T-cell (primary cell): ENCODE results near the gene RASAL3. TPM values are rescaled to one million over a fixed set of nuclear protein-coding genes. Genes with fewer than 3 reads are reported as not detected.

Experiments used
- ATAC-seq, 4 experiments: fragments of 200-7000 bp in 3 of 4; fragments of 150-1000 bp in 1 of 4; cut with Tn5 transposase; replicated peaks in 1 of 4; 1 replicate in 3 of 4; 2 replicates in 1 of 4; pipeline ENCODE4 v1.10.0; 2021; ENCODE audit warnings: moderate library complexity in 3 of 4, mild to moderate bottlenecking in 2 of 4, moderate number of reproducible peaks in 1 of 4
- CTCF ChIA-PET, 2 donors: fragments of 300-600 bp; sonication (Branson Sonifier 250); formaldehyde crosslinking; loops; one replicate each; lab custom pipeline; 2022; ENCODE audit warnings: antibody characterized with exemption in 2 of 2; lab: Charles Lee
- POLR2A ChIA-PET, 2 donors: fragments of 300-600 bp; sonication (Branson Sonifier 250); formaldehyde crosslinking; loops; one replicate each; lab custom pipeline; 2022; ENCODE audit warnings: antibody characterized with exemption in 2 of 2; lab: Charles Lee
- DNase-seq, 35 experiments: peaks; one replicate each; pipeline versions ENCODE4 v3.0.0 to v3.0.0-alpha.2; 2013 to 2023
- H3K27ac ChIP-seq: one replicate; pipeline ENCODE4 v1.5.1; 2013; ENCODE audit warnings: low read length
- H3K27me3 ChIP-seq, 2 experiments: replicated peaks in 1 of 2; 1 replicate in 1 of 2; 2 replicates in 1 of 2; pipeline versions ENCODE4 v1.6.1 to v1.7.0; 2013; ENCODE audit warnings: low read length in 1 of 2, mixed read lengths in 1 of 2; ENCODE audit not compliant: control insufficient read depth in 2 of 2, insufficient read depth in 2 of 2; ENCODE audit errors: extremely low read depth in 1 of 2
- H3K36me3 ChIP-seq, 2 donors: 1 replicate in 1 of 2; 2 replicates in 1 of 2; pipeline versions ENCODE4 v1.6.1 to v1.7.0; 2013; ENCODE audit warnings: low read length in 1 of 2; ENCODE audit not compliant: control insufficient read depth in 2 of 2, insufficient read depth in 1 of 2; ENCODE audit errors: extremely low read depth in 1 of 2
- H3K4me1 ChIP-seq, 2 experiments: 1 replicate in 1 of 2; 2 replicates in 1 of 2; pipeline versions ENCODE4 v1.6.1 to v1.7.0; 2013; ENCODE audit warnings: low read length in 2 of 2, mixed read lengths in 1 of 2; ENCODE audit not compliant: insufficient read depth in 2 of 2, control insufficient read depth in 1 of 2; ENCODE audit errors: extremely low read depth in 1 of 2
- H3K4me3 ChIP-seq, 2 donors: 1 replicate in 1 of 2; 2 replicates in 1 of 2; pipeline versions ENCODE4 v1.5.1 to v1.7.0; 2013; ENCODE audit warnings: mild to moderate bottlenecking in 2 of 2, low read length in 1 of 2, moderate library complexity in 1 of 2; ENCODE audit not compliant: control insufficient read depth in 1 of 2; ENCODE audit errors: extremely low read depth in 1 of 2
- H3K9me3 ChIP-seq: 2 replicates; pipeline ENCODE4 v1.7.0; 2013
- H3K27ac Mint-ChIP-seq, 2 donors: one replicate each; pipeline ENCODE4 v1.8.0; 2020 to 2021; ENCODE audit warnings: mild to moderate bottlenecking in 2 of 2, mixed read lengths in 2 of 2
- H3K27me3 Mint-ChIP-seq, 2 donors: one replicate each; pipeline ENCODE4 v1.8.0; 2021 to 2022; ENCODE audit warnings: mixed read lengths in 2 of 2
- H3K36me3 Mint-ChIP-seq: one replicate; pipeline ENCODE4 v1.8.0; 2021; ENCODE audit warnings: mixed read lengths
- H3K4me1 Mint-ChIP-seq, 3 donors: one replicate each; pipeline ENCODE4 v1.8.0; 2020 to 2022; ENCODE audit warnings: mixed read lengths in 3 of 3, mild to moderate bottlenecking in 1 of 3
- H3K4me3 Mint-ChIP-seq, 3 donors: one replicate each; pipeline ENCODE4 v1.8.0; 2020 to 2022; ENCODE audit warnings: mild to moderate bottlenecking in 3 of 3, mixed read lengths in 3 of 3, moderate library complexity in 3 of 3
- H3K9me3 Mint-ChIP-seq, 3 donors: one replicate each; pipeline ENCODE4 v1.8.0; 2020 to 2022; ENCODE audit warnings: mixed read lengths in 3 of 3
- WGBS: methylation state at CpG from one replicate; pipeline ENCODE4 v1.1.5; 2013; ENCODE audit warnings: missing lambda C conversion rate; ENCODE audit not compliant: insufficient coverage; 5-methylcytosine and 5-hydroxymethylcytosine counted together
- total RNA-seq, 35 experiments: library from RNA in 6 of 35; stranded (reverse) in 6 of 35; fragments of 120-200 nt in 1 of 35; gene quantifications; one replicate each; pipeline versions ENCODE4 v1.2.1 to v1.2.4 and lab custom pipeline; 2013 to 2026

Gene RASAL3
- total RNA-seq, 5 donors from 2014 or later (not counting 1 experiment from before 2014, with no cell fraction given), result 166 to 296 (median 284) TPM

DNA sequence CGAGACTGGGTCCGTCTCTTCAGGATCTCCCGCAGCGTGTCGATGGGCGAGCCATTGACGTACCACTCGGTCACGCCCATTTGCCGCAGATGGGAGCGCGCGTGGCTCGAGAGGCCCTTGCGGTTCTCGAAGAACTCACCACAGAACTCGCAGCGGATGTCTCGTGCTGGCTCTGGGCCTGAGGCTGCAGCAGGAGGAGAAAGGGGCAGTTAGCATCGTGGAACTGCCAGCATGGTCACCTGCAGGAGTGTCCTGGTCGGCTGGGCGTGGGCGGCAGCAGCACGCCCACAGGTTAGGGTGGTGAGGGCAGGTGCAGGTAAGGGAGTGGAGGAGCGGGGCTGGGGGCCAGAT is 37.0 kb downstream of the RASAL3 start:
- Histone ChIP-seq H3K9me3 (no peaks in the 10 kb centered on the region), H3K4me1 (peaks cover 6 to 30% of the 10 kb centered on the region in 2 experiments), H3K4me3 (no peak overlapping the region), H3K36me3 (peaks cover 29 to 66% of the 10 kb centered on the region in 2 donors), H3K27me3 (no peaks in the 10 kb centered on the region), H3K27ac (no peak overlapping the region)
- POLR2A ChIA-PET, result no interaction called here
- H3K4me3 Mint-ChIP-seq, result no peak overlapping the region
- H3K27me3 Mint-ChIP-seq, result no peaks in the 10 kb centered on the region
- WGBS, result 97% methylated on average over 25 of the region's 25 CpGs
- H3K9me3 Mint-ChIP-seq, result no peaks in the 10 kb centered on the region
- DNase-seq (no peak), ATAC-seq (no peak)
- CTCF ChIA-PET, result no interaction called here
- no peak overlapping the region for H3K27ac Mint-ChIP-seq
- peaks cover 28% of the 10 kb centered on the region for H3K36me3 Mint-ChIP-seq
- H3K4me1 Mint-ChIP-seq, result peaks cover 19 to 28% (median 28%) of the 10 kb centered on the region in 3 donors

DNA sequence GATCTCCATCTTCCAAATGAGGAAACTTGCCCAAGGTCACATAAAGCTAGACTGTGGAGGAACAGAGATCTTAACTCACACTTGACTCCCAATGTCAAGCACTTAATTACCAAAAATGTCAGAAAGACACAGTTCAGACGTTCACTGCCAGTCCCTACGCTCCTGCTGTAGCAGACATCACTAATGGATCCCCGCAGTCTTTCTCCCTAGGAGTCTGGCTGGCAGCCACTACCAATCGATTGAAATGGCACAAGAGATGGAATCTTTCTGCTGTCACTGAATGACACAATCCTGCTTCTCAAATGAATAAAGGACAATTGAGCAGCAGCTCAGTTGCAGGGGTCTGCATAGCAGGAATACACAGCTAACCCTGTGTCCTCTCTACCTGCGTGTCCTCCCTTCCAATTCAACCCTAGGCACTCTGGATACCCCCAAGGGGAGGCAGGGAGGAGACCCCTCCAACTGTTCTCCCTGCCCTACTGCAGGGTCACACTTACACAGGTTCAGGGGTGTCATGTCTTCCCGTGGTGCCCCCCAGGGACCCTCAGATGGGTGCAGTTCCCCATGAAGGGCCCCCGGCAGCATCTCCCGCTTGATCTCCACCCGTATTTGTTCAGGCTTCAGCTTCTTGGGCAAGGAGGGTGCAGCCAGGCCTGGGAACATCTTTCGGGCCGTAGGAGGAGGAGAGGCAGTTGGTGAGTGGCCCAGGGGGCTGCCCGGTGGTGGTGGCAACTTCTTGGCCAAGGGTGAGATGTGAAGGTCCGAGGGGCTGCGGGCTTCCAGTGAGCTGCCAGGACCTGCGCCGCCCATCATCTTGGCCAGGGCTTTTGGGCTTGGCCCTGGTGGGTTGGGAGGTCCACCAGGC is 37.6 kb downstream of the RASAL3 start:
- Mint-ChIP-seq H3K36me3 (peaks cover 29% of the 10 kb centered on the region), H3K27me3 (no peaks in the 10 kb centered on the region), H3K27ac (no peak overlapping the region), H3K9me3 (no peaks in the 10 kb centered on the region), H3K4me3 (no peak overlapping the region), H3K4me1 (peaks cover 15 to 25% (median 25%) of the 10 kb centered on the region in 3 donors)
- ChIA-PET POLR2A (no interaction called here), CTCF (no interaction called here)
- WGBS, result 94% methylated on average over 13 of the region's 16 CpGs
- Histone ChIP-seq H3K9me3 (no peaks in the 10 kb centered on the region), H3K27me3 (no peaks in the 10 kb centered on the region), H3K36me3 (peaks cover 29 to 67% of the 10 kb centered on the region in 2 donors), H3K4me1 (peaks cover 5 to 26% of the 10 kb centered on the region in 2 experiments), H3K4me3 (no peak overlapping the region), H3K27ac (no peak overlapping the region)
- no peak for ATAC-seq
- DNase-seq, result no peak

DNA sequence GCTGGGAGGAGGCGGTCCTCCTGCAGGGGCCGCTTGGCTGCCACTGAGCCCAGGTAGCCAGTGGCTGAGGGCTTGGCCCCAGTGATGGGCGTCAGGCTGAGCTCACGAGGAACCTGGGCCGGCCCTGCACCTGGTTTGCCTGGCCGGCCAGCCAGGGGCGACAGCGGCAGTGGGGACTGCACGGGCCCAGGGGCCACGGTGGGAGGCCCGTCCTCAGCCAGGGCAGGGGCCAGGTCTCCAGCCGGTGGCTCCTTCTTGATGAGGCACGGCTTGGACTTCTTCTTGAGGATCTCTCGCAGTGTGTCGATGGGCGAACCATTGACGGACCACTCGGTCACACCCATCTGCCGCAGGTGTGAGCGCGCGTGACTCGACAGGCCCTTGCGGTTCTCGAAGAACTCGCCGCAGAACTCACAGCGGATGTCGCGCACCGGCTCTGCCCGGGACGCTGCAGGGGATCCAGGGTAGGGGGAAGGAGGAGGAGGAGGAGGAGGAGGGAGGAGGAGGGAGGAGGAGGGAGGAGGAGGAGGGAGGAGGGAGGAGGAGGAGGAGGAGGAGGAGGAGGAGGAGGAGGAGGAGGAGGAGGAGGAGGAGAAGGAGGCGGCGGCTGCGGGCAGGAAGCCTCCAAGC is 38.9 kb downstream of the RASAL3 start:
- no peak overlapping the region for H3K27ac Mint-ChIP-seq
- no peak overlapping the region for H3K4me3 Mint-ChIP-seq
- peaks cover 4 to 12% (median 12%) of the 10 kb centered on the region in 3 donors for H3K4me1 Mint-ChIP-seq
- DNase-seq (no peak), ATAC-seq (no peak)
- CTCF ChIA-PET, result no interaction called here
- H3K27me3 Mint-ChIP-seq, result no peaks in the 10 kb centered on the region
- WGBS, result 97% methylated on average over 21 of the region's 36 CpGs
- peaks cover 29% of the 10 kb centered on the region for H3K36me3 Mint-ChIP-seq
- POLR2A ChIA-PET, result no interaction called here
- H3K9me3 Mint-ChIP-seq, result no peaks in the 10 kb centered on the region
- Histone ChIP-seq H3K4me3 (no peak overlapping the region), H3K36me3 (peaks cover 29 to 70% of the 10 kb centered on the region in 2 donors), H3K27me3 (no peaks in the 10 kb centered on the region), H3K9me3 (no peaks in the 10 kb centered on the region), H3K27ac (no peak overlapping the region), H3K4me1 (peaks cover 0 to 13% of the 10 kb centered on the region in 2 experiments)

GRCh38 chr19:15424692-15425272 is 39.6 kb downstream of the RASAL3 start:
- H3K27ac Mint-ChIP-seq, result no peak overlapping the region
- H3K36me3 ChIP-seq, result peaks cover 29 to 65% of the 10 kb centered on the region in 2 donors
- CTCF ChIA-PET, result no interaction called here

DNA sequence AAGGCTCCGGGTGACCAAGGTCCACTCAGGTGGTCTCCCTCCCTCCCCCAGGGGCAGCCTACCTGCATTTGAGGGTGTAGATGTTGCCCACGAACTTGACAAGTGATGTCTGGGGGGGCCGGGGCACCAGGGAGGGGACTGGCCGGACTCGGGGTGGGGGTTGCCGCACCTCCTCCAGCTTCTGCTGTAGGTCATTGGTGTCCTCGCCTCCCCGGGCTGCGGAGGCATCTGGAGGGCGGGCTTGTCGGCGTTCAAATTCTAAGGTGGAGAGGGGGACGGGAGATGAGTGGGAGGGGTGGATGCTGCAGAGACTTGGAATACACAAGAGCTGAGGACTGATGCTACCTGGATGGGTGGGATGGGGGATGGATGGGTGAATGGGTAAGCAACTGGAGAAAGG is 40.2 kb downstream of the RASAL3 start:
- 100% methylated on average over 10 of the region's 13 CpGs for WGBS
- H3K4me3 ChIP-seq, result no peak overlapping the region
- Mint-ChIP-seq H3K4me3 (no peak overlapping the region), H3K27me3 (no peaks in the 10 kb centered on the region), H3K4me1 (peaks cover 9 to 16% (median 15%) of the 10 kb centered on the region in 3 donors), H3K9me3 (no peaks in the 10 kb centered on the region), H3K27ac (no peak overlapping the region), H3K36me3 (peaks cover 29% of the 10 kb centered on the region)
- H3K4me1 ChIP-seq, result peaks cover 3 to 8% of the 10 kb centered on the region in 2 experiments
- POLR2A ChIA-PET, result no interaction called here
- no peaks in the 10 kb centered on the region for H3K9me3 ChIP-seq
- H3K27ac ChIP-seq, result no peak overlapping the region
- CTCF ChIA-PET, result no interaction called here
- H3K27me3 ChIP-seq, result no peaks in the 10 kb centered on the region
- DNase-seq (no peak), ATAC-seq (no peak)
- peaks cover 27 to 62% of the 10 kb centered on the region in 2 donors for H3K36me3 ChIP-seq

More at GRCh38 chr19:15424692-15425272, 39.6 kb downstream of the RASAL3 start:
- Histone ChIP-seq H3K9me3 (no peaks in the 10 kb centered on the region), H3K27ac (no peak overlapping the region), H3K4me1 (peaks cover 0 to 7% of the 10 kb centered on the region in 2 experiments), H3K27me3 (no peaks in the 10 kb centered on the region), H3K4me3 (no peak overlapping the region)
- H3K4me1 Mint-ChIP-seq, result peaks cover 3 to 11% (median 9%) of the 10 kb centered on the region in 3 donors
- no peak overlapping the region for H3K4me3 Mint-ChIP-seq
- WGBS, result 95% methylated on average over 34 of the region's 38 CpGs
- no peaks in the 10 kb centered on the region for H3K9me3 Mint-ChIP-seq
- ATAC-seq (no peak), DNase-seq (no peak)
- no peaks in the 10 kb centered on the region for H3K27me3 Mint-ChIP-seq
- H3K36me3 Mint-ChIP-seq, result peaks cover 29% of the 10 kb centered on the region
- POLR2A ChIA-PET, result no interaction called here

DNA sequence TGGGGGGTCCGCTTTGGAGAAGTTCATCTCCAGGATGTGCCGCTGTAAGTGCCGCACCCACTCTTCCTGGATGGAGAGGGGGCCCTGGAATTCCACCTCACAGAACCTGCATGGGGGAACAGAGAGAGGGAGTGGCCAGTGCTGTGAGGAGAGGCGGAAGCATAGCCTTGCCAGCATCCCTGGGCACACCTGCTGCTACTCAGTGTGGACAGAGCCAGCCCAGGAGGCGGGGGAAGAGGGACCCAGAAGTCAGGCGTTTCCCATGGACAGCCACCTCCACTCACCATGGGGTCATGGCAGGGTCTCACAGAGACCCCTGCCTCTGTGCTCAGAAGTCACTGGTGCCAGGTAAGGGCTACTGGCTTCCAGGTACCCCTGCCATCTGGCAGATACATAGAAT is 41.2 kb downstream of the RASAL3 start:
- WGBS, result 90% methylated on average over 3 of the region's 6 CpGs

More for the DNA sequence above, 41.2 kb downstream of the RASAL3 start:
- H3K4me1 Mint-ChIP-seq, result peaks cover 11 to 23% (median 20%) of the 10 kb centered on the region in 3 donors
- no peak for DNase-seq
- H3K27me3 Mint-ChIP-seq, result no peaks in the 10 kb centered on the region
- CTCF ChIA-PET, result no interaction called here
- Histone ChIP-seq H3K36me3 (peaks cover 27 to 56% of the 10 kb centered on the region in 2 donors), H3K4me3 (no peak overlapping the region), H3K27me3 (no peaks in the 10 kb centered on the region), H3K27ac (no peak overlapping the region), H3K9me3 (no peaks in the 10 kb centered on the region), H3K4me1 (peaks cover 4 to 6% of the 10 kb centered on the region in 2 experiments)
- no peak overlapping the region for H3K27ac Mint-ChIP-seq
- no peak overlapping the region for H3K4me3 Mint-ChIP-seq
- H3K36me3 Mint-ChIP-seq, result peaks cover 29% of the 10 kb centered on the region
- H3K9me3 Mint-ChIP-seq, result no peaks in the 10 kb centered on the region
- POLR2A ChIA-PET, result no interaction called here
- ATAC-seq, result no peak
